GM12878 (cell line): ENCODE data around the gene RAB34. TPM values are rescaled to one million over a fixed set of nuclear protein-coding genes. Genes with fewer than 3 reads are reported as not detected.

Experiments used
- ATAC-seq: fragments of 200-7000 bp; cut with Tn5 transposase; 3 replicates; pipeline ENCODE4 v1.9.1; 2020; ENCODE audit warnings: mild to moderate bottlenecking, moderate library complexity
- BruUV-seq: library from RNA; stranded (reverse); fragments of 400-500 nt; replicated peaks from 2 replicates; lab custom pipeline; 2021; lab: Mats Ljungman, UMichigan
- CTCF ChIA-PET: fragments of 300-600 bp; sonication (Branson Sonifier 250); formaldehyde crosslinking; extraction: SDS; loops from one replicate; lab custom pipeline; 2021; ENCODE audit warnings: inconsistent platforms; lab: Yijun Ruan, JAX
- POLR2A ChIA-PET: fragments of 350-600 bp; formaldehyde crosslinking; extraction: SDS; loops from one replicate; lab custom pipeline; 2021; ENCODE audit warnings: inconsistent platforms; lab: Charles Lee
- RAD21 ChIA-PET: fragments of 300-600 bp; sonication (Branson Sonifier 250); formaldehyde crosslinking; loops from one replicate; lab custom pipeline; 2023; ENCODE audit warnings: antibody characterized with exemption; ENCODE audit not compliant: unreplicated experiment; lab: Charles Lee
- SMC1A ChIA-PET: fragments of 300-600 bp; sonication (Branson Sonifier 250); formaldehyde crosslinking; loops from one replicate; lab custom pipeline; 2023; ENCODE audit not compliant: unreplicated experiment, uncharacterized antibody; lab: Charles Lee
- DNase-seq: peaks from one replicate; pipeline ENCODE4 v3.0.0-alpha.2; 2011; ENCODE audit warnings: low read depth, low spot score
- FAIRE-seq: peaks from 3 replicates; lab custom pipeline; 2011; peaks lifted over from hg19 to GRCh38; lab: Jason Lieb, UNC
- H2AFZ ChIP-seq: 2 replicates; pipeline ENCODE4 v1.6.0; 2011; ENCODE audit warnings: low read depth, low read length, control low read depth; ENCODE audit not compliant: control insufficient read depth
- H3K27ac ChIP-seq: 2 replicates; pipeline ENCODE4 v1.5.1; 2011; ENCODE audit warnings: control low read depth; ENCODE audit not compliant: control insufficient read depth, insufficient read depth
- H3K27me3 ChIP-seq, 2 experiments: replicated peaks in 1 of 2; 2 replicates each; pipeline versions ENCODE4 v1.6.0 to v1.6.1; 2011; ENCODE audit warnings: low read length in 1 of 2; ENCODE audit not compliant: control insufficient read depth in 2 of 2, insufficient read depth in 2 of 2
- H3K36me3 ChIP-seq, 2 experiments: 2 replicates each; pipeline ENCODE4 v1.5.1; 2011; ENCODE audit warnings: low read length in 1 of 2; ENCODE audit not compliant: control insufficient read depth in 2 of 2, insufficient read depth in 2 of 2
- H3K4me1 ChIP-seq: 2 replicates; pipeline ENCODE4 v1.6.1; 2011; ENCODE audit warnings: mild to moderate bottlenecking, low read length, moderate library complexity, mixed read lengths; ENCODE audit not compliant: control insufficient read depth, insufficient read depth
- H3K4me2 ChIP-seq: 2 replicates; pipeline ENCODE4 v1.6.0; 2011; ENCODE audit warnings: control low read depth; ENCODE audit not compliant: control insufficient read depth, insufficient read depth
- H3K4me3 ChIP-seq: fragments of 200-600 bp; sonication (generic); 2 replicates; pipeline ENCODE4 v1.5.1; 2016
- H3K79me2 ChIP-seq: 2 replicates; pipeline ENCODE4 v1.6.0; 2011; ENCODE audit warnings: low read length; ENCODE audit not compliant: control insufficient read depth, insufficient read depth
- H3K9ac ChIP-seq: 2 replicates; pipeline ENCODE4 v1.8.0; 2011; ENCODE audit warnings: low read length, control low read depth, mixed read lengths; ENCODE audit not compliant: control insufficient read depth, insufficient read depth
- H3K9me3 ChIP-seq: replicated peaks from 3 replicates; pipeline ENCODE4 v1.5.1; 2011; ENCODE audit warnings: mild to moderate bottlenecking, low read length; ENCODE audit not compliant: control insufficient read depth, insufficient read depth
- H4K20me1 ChIP-seq: 2 replicates; pipeline ENCODE4 v1.6.0; 2011; ENCODE audit not compliant: control insufficient read depth, insufficient read depth
- CUX1 ChIP-seq: IDR thresholded peaks from 2 replicates; pipeline ENCODE4 v1.6.1; 2012; ENCODE audit warnings: improper control_type of control experiment, low read depth, low read length; ENCODE audit not compliant: insufficient replicate concordance
- ELK1 ChIP-seq: IDR thresholded peaks from 2 replicates; pipeline ENCODE4 v1.6.1; 2012; ENCODE audit warnings: low read depth, low read length, improper control_type of control experiment
- IRF3 ChIP-seq: fragments of 450-650 bp; IDR thresholded peaks from 2 replicates; pipeline ENCODE4 v1.6.1; 2014; ENCODE audit warnings: mild to moderate bottlenecking
- MXI1 ChIP-seq: fragments of 150-350 bp; IDR thresholded peaks from 2 replicates; pipeline ENCODE4 v1.6.1; 2011; ENCODE audit warnings: low read depth, mild to moderate bottlenecking, inconsistent platforms, low read length, improper control_type of control experiment
- POLR2AphosphoS2 ChIP-seq: IDR thresholded peaks from 2 replicates; pipeline ENCODE4 v1.6.1; 2011; ENCODE audit warnings: low read depth, mild to moderate bottlenecking, low read length, improper control_type of control experiment, moderate library complexity
- SPI1 ChIP-seq: IDR thresholded peaks from 2 replicates; pipeline ENCODE4 v1.6.1; 2011; ENCODE audit warnings: low read depth, mild to moderate bottlenecking, low read length, moderate library complexity, borderline replicate concordance; ENCODE audit not compliant: insufficient read depth
- STAT1 ChIP-seq: fragments of 450-650 bp; conservative IDR thresholded peaks from 2 replicates; pipeline ENCODE4 v1.6.1; 2014; ENCODE audit warnings: antibody characterized with exemption, mild to moderate bottlenecking
- SUZ12 ChIP-seq: fragments of 200-600 bp; sonication (generic); IDR thresholded peaks from one replicate; pipeline ENCODE4 v1.6.1; 2018; ENCODE audit warnings: antibody characterized with exemption, mild to moderate bottlenecking; ENCODE audit not compliant: unreplicated experiment
- WRNIP1 ChIP-seq: IDR thresholded peaks from 2 replicates; pipeline ENCODE4 v1.6.1; 2011; ENCODE audit warnings: low read depth, low read length, improper control_type of control experiment, borderline replicate concordance
- ZNF274 ChIP-seq: IDR thresholded peaks from one replicate; pipeline ENCODE4 v1.8.0; 2011; ENCODE audit not compliant: insufficient read length, insufficient read depth
- ZNF384 ChIP-seq: IDR thresholded peaks from 2 replicates; pipeline ENCODE4 v1.6.1; 2012; ENCODE audit warnings: low read depth, mild to moderate bottlenecking, low read length, improper control_type of control experiment, borderline replicate concordance
- WGBS: methylation state at CpG from one replicate; pipeline ENCODE4 v1.1.6; 2016; ENCODE audit warnings: low lambda C conversion rate; ENCODE audit not compliant: insufficient replicate concordance, insufficient coverage; ENCODE audit errors: missing lambda C conversion rate; 5-methylcytosine and 5-hydroxymethylcytosine counted together
- in situ Hi-C: fragments of 300-500 bp; cut with MboI; formaldehyde crosslinking; loops from 9 replicates; pipeline ENCODE4 v1.14.3; 2018; ENCODE audit warnings: mixed read lengths
- intact Hi-C: fragments of 100-400 bp; cut with micrococcal nuclease; formaldehyde crosslinking; loops from one replicate; pipeline ENCODE4 v1.14.2; 2022; ENCODE audit not compliant: unreplicated experiment
- polyA plus RNA-seq, 11 experiments: library from polyadenylated mRNA; depleted of rRNA in 4 of 11; unstranded in 6 of 11; stranded (reverse) in 5 of 11; fragments of >200 nt; fragmentation: Nextera tagmentation in 4 of 11; fragmentation: Illumina TruSeq in 1 of 11; extraction: Ambion mirVana in 4 of 11; extraction: Trizol in 1 of 11; gene quantifications; 1 replicate in 1 of 11; 2 replicates in 10 of 11; pipeline versions ENCODE4 v1.2.1 to v1.2.3, GENCODE V29; 2011 to 2016; ENCODE audit warnings: inconsistent platforms in 2 of 11, missing spikeins in 2 of 11, low read depth in 1 of 11
- total RNA-seq, 4 experiments: library from RNA; depleted of rRNA in 3 of 4; stranded (reverse); fragments of >200 nt in 3 of 4; fragmentation: Illumina TruSeq in 1 of 4; extraction: Trizol in 1 of 4; gene quantifications; 2 replicates each; pipeline versions ENCODE4 v1.2.1 to v1.2.3, GENCODE V29; 2013 to 2021

The RAB34 gene
- total and polyA plus RNA-seq, 10 of the 15 experiments (the other 5 are each of a cell fraction or from before 2014, with no cell fraction given): 0.37 to 46.4 (median 32.8) TPM

- Histone ChIP-seq H3K9me3 (no peaks in the 10 kb centered on the region), H3K27ac (no peak overlapping the region)
- SMC1A ChIA-PET: interaction anchor here (1.4 kb wide), 1 partner anchor 11 kb away, joined by 4 read pairs; no protein-coding TSS in a partner anchor
- no peak for TF ChIP-seq SPI1
- no peak for TF ChIP-seq ELK1
- TF ChIP-seq WRNIP1: no peak
- no peak for TF ChIP-seq ZNF384
- no peak for TF ChIP-seq POLR2AphosphoS2
- TF ChIP-seq STAT1: no peak
- no peak for TF ChIP-seq CUX1
- TF ChIP-seq SUZ12: no peak
- no peak for TF ChIP-seq MXI1
- no peak for TF ChIP-seq ZNF274
- TF ChIP-seq IRF3: no peak
- TF ChIP-seq, all 136 proteins: peak for 0
- CTCF ChIA-PET: no interaction called here
- intact Hi-C loops: no loop called here
- 92% methylated on average over 14 of the region's 14 CpGs for WGBS
- Histone ChIP-seq H3K9ac (no peak overlapping the region), H3K36me3 (peaks cover 10 to 33% of the 10 kb centered on the region in 2 experiments; a peak in 3 of 4 replicates), H4K20me1 (no peaks in the 10 kb centered on the region), H3K79me2 (no peaks in the 10 kb centered on the region), H3K4me2 (no peak overlapping the region), H3K4me3 (no peak overlapping the region), H2AFZ (no peak overlapping the region), H3K4me1 (no peaks in the 10 kb centered on the region), H3K27me3 (no peaks in the 10 kb centered on the region)
- BruUV-seq: no TSS peak
- no peak for ATAC-seq
- RAD21 ChIA-PET: no interaction called here
- POLR2A ChIA-PET: interaction anchor here (0.7 kb wide), 1 partner anchor 12 kb away, joined by 3 read pairs; no protein-coding TSS in a partner anchor
- in situ Hi-C loops: no loop called here
- no peak for FAIRE-seq
- DNase-seq: no peak
These were observed 13.3 kb downstream of the RAB34 start for GRCh38 chr17:28704219-28704858.
